Activated CD4-positive, alpha-beta T cell treated with anti-CD3 and anti-CD28 coated beads, Interleukin-2, Interleukin-6, amounts not matched to agents 100 ng/mL and 50 ng/mL, durations not matched to agents 16 hours and 8 hours (primary cell): Measurements from ENCODE around the gene STPG4.
A peak's percentile ranks its signal among the peaks of the same experiment; 100 is the strongest.

Source experiments
- DNase-seq: peaks from one replicate; pipeline ENCODE4 v3.0.0-alpha.2; 2020

STPG4 gene

DNA sequence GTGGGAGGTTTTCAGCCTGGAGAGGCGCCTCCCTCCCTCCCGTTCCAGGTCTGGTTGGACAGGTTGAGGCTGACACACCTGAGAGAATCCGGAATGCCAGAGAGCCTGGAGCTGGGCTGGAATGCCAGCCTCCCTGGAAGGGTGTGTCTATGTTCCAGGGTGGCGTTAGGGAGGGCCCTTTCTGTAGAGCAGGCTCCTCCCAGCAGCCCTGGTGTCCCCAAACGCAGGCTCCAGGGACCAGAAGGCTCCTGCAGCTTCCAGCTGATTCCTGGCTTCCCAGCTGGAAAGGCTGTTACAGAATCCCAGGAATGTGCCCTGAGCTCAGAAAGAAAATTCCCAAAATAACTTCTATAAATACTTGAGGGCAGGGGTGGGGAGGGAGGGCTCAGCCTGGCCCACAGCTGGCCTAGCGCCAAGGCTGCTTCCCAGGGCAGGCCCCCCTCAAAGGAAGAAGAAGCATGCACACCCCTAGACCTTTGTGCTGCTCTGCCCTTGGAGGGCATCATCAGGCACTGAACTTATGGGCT lies 85.4 kb downstream of the STPG4 start:
- no peak for DNase-seq

DNA sequence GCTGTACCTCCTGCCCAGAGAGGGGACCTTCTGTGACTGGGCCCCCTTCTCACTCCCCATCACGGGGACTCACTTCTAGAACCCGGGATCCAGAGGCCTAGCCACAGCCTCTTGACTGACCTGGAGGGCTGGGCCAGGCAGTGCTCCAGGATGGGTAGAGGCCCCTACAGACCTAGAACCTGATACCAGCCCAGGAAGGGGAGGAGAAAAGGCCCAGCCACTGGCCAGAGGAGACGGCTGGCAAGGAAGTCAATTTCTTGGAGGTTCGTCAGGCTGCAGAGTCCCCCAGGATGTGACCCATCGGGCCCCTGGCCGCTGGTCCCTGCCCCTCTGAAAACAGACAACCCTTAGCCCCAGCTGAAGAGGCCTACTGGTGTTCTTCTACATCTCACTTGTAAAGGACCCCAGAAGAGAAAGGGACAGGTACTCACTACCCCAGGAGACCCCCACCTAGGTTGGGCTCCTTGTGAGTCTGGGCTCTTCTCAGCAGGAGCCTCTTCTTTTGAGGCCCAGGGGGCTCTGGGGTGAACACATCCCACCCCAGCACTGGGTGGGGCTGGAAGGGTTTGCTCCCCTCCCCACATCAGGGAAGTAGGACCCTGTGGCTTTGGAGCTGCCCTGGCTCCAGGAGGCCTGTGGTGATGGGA lies 86.0 kb downstream of the STPG4 start:
- DNase-seq, result no peak

DNA sequence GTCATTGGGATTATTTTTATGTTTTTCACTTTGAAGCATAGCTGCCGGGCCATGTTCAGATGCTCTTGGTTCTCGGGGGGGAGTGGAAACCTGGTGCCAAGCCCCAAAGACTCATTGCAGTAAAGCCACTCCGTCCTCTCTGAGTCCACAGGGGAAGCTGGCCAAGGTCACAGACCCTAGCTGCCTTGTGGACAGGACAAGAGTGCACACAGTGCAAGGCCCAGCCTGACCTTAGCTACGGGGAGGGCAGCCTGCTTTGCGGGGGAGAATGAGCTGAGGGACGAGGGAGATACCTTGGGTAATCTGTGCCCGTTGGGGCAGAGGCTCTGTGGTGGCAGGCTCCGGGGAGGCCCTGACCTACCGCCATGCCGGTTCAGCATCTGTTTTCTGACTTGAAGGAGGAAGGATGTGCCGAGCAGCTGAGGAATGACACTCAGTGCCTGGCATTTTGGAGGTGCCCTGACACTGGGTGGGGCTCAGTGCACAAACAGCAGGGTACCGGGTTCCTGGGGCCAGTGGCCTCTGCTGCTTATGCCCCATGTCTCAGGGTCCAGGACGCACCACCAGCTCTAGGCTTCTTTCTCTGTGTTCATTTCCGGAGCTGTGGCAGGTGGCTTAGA lies 87.2 kb downstream of the STPG4 start:
- no peak for DNase-seq

DNA sequence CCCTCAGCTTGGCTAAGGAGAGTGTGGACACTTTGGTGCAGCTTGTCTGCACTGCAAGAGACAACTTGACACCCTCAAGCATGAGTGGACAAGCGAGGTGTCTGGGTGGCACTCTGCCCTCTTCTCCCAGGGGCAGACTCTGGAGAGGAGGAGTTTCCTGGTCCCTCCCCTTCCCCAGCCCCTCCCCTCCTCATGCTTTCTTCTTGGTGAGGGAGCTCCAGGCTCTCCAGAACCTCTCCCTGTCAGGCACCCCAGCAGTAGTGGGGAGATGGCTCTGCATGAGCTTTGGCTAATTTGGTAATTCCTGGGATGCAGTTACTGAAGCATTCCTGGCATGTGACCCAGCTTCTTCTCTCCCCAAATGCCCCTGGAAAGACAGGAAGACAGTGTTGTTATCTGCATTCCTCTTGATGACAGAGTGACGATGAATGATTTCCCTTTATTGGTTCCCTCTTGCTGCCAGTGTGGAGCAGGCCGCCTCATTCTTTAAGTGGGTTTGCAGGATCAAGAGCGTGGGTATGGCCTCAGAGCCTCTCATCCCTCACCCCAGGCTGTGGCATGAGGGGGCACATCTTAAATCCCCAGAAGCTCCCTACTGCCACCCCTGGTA lies 89.2 kb downstream of the STPG4 start:
- DNase-seq, result no peak

DNA sequence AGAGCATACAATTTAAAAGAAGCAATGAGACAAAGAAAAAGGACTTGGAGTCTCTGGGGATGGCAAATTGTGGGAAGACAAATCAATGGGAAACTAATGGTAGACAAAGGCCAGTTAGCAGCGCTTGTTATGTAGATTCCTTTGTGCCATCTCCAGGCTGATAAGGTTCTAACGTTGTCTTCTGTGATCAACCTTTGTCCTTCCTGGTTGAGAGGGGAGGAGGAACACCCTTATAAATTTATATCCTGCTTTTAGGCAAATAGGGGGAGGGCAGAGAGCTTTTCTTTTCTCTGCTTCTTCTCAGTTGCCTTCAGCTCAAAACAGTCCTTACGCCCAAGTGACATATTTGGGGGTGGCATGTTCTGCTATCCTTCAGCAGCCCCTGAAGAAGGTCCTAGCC lies 89.8 kb downstream of the STPG4 start:
- no peak for DNase-seq

DNA sequence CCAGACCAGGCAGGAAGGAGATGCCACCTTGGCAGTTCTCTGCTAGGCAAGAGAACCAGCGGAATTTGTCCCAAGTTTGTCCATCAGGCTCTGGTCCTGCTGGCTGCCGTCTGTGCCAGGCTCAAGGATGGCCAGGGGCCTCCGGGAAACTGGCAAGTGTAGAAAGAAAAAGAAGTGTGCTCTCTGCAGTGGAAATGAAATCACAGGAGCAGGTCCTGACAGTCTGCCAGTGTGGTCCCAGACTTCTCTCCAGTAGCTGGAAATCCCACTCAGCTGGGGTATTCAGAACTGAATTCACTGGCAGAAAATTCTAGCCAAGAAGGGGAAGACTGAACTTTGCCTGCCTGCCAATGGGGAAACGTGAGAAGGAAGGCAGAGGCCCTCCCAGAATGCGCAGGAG lies 91.0 kb downstream of the STPG4 start:
- no peak for DNase-seq

DNA sequence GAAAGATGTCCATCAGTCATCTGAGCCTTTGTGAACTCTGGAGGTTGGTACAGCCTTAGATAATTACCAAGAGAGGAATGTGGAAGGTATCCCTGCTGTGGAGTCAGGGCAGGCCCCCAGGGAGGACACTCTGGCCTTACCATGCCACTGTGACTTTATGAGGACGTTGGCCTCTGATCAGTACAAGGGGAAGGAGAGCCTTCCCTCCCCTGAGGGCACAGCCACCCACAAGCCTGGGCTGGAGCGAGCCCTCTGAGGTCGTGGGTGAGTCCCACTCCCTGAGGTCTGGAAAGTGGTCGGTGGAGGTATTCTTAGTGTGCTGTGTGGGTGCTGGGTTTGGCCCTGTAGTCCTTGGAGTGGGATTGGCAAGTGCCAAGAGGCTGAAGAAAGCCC lies 91.6 kb downstream of the STPG4 start:
- DNase-seq, result no peak

DNA sequence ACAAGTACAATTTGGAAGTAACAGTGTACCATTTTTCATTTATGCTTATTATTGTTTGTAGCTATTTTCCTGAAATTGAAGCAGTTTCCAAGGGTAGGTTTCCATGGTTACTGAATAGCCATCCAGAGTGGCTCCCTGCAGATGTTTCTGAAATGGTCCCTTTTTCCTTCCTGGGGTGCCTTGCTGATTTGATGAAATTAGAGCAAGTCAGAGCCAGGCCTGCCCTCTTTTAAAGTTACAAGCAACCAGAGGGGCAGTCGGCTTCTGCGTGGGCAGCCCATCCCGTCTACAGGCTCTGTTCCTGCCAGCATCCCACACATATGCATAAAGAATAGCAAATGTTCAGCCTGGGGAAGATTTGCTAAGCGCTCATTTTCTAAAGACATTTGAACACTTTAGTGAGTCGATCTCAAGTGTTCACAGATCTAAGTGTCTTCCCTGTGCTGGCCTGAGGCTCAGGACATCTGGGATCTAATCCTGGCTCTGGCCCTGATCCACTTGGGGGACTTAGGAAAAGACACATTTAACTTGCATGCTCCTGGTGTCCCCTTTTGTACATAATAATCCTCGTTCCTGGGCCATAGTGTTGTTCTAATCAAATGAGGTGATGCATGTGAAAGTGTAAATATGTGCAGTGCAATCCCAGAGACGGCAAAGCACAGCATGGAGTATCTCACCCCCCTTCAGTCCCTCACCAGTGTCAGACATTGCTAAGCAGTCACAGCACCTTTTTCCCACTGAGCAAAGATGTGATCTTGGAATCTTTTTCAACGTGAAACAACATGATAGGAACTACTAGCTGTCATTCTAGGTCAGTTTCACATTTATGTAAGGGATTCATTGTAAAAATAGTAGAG lies 92.2 kb downstream of the STPG4 start:
- no peak for DNase-seq

DNA sequence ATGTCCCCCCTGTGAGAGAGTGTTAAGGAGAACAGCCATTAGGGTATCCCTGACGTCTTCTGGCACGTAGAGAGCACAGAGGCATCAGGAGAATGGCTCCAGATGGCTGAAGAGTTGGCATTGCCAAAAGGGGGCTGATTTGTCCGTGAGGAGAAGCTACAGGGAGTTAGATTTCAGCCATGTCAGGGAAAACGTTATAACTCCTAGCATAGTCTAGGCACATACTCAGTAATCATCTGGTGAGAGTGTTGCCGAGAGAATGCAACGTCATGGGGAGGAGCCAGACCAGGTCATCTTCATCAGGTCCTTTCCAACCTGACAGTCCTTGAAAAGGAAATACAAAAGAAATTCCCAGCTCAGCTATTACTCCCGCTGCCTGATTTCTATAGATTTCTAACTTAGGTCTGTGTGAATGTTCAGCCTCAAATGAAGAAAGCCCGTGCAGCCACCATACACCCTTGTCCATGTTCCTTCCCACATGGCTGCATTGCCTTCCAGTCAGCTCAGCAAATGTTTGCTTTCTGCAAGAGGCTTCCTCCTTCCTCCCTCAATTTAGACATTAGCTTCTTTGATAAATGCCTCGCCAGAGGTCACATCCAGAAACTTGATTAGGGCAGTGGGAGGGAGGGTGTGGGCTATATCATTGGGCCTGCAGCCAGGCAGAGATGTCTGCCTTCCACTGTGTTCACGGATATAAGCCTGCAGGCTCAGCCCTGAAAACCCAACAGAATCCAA lies 93.0 kb downstream of the STPG4 start:
- DNase-seq, result no peak

DNA sequence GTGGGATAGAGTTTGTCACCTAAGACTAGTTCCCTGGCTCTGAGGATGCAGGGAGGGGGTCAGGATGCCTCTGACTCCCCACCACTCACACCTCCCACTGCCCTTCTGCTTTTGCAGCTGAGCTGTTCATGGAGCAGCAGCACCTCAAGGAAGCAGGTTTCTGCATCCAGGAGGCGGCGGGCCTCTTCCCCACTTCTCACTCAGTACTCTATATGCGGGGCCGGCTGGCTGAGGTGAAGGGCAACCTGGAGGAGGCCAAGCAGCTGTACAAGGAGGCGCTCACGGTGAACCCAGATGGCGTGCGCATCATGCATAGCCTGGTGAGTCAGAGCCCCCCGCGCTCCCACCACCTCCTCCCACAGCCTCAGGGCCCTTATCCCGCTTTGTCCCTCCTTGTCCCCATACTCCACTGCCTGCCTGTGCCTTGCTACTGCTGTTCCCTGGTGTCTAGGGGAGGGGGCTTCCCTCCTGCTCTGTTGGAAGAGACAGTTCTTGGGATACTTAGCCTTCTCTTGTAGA lies 94.4 kb downstream of the STPG4 start:
- no peak for DNase-seq

DNA sequence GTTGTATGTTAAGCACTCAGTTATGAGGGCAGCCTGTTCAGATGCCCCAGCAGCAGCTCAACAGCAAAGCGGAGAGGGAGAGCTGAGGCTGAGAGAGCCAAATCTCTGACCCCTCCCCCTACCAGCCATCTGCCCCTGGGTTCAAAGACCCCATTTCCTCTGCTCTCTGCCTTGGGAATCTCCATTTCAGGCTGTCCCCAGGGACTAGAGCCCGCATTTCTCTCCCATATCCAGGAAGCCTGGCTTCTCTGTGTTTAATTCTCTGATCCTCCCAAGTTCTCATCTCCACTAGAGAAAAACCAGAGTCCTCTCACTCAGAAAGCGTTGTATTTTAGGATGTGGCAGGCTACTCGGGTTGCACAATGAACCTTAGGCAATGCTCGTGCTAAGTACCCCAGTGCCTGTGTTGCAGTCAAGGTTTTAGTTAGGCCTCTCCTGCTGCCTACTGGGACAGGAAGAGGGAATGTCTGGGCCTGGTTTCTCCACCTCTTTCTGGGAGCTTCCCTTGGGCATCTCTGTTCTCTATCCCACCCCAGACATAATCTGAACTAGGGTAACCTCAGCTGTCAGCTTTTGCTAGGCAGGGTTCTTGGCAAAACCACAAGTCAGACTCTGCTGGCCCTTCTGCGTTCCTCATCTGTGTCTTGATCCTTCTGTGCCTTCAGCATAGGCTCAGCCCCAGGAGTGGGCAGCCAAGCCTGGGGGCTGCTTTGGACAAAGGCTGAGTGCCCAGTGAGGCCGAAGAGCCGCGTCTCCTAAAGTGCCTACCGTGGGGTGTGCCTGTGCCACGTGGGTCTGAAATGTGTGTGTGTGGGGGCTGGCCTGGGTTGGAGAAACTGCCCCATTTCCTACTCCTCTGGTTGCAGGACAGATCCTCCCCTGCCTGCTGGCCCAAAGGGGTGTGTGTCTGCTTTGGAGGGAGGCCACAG lies 96.8 kb downstream of the STPG4 start:
- no peak for DNase-seq

DNA sequence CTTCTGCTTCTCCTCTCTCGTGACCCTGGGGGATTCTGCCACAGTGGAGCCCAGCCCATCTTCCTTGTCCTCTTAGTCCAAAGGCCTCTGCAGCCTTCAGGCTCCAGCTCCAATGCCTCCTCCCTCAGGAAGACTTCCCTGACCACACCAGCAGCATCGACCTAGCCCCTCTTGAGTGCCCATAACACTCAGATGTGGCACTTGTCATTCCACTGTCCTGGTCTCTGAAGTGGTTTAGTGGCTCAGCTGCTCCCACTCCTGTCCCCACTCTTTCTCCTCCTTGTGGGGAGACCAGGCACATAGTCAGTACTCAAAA lies 97.5 kb downstream of the STPG4 start:
- DNase-seq, result no peak

DNA sequence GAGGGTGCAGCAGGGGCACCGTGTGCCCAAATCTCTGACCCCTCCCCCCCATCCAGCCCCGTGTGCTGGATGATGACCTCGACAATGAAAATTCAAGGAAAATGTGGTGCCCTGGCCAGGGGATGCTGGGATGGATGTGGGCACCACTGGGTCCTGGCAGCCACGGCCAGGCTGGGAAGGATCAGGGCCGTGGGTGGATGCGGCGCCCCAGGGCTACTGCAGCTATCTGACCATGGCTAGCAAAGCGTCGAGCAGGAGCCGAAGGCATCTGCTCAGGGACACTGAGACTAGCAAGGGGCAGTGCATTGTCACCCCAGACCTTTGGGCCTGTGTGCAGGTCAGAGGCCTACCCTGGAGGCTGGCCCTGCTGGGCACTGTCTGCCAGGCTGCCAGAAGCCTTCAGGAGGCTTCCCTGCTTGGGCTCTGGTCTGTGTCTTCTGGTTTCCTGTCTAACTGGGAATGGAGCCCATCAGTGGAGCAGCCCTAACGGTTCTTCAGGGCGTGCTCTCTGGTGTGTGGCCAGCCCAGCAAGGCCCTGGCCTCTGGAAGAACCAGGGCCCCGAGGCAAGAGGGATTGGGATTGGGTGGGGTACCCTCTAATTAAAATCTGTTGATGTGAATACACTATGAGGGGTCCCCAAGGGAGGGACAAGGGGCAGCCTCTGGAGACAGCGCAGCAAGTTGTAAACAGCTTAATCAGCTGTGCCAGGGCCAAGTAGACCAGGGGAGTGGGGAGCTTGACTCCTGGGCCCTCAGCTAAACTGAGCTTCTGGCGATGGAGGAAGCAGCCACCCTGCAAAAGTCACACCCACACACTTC lies 98.0 kb downstream of the STPG4 start:
- no peak for DNase-seq

DNA sequence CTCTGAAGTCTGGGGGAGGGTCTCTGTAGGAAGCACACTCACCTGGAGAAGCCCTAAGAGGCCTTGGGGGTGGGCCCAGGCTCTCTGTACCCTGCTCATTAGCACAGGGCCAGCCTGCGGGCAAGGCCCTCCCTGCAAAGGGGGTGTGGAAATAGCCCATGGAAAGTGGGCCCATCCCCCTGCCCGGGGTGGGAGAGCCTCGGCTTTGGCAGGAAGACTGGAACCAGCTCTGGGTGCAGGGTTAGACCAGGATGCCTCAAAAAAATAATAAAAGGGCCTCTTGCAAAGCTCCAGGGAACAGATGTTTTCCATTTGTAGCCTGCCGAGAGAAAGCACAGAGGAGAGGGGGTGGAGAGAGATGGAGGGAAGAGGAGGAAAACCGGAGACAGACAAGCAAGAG lies 98.7 kb downstream of the STPG4 start:
- no peak for DNase-seq

DNA sequence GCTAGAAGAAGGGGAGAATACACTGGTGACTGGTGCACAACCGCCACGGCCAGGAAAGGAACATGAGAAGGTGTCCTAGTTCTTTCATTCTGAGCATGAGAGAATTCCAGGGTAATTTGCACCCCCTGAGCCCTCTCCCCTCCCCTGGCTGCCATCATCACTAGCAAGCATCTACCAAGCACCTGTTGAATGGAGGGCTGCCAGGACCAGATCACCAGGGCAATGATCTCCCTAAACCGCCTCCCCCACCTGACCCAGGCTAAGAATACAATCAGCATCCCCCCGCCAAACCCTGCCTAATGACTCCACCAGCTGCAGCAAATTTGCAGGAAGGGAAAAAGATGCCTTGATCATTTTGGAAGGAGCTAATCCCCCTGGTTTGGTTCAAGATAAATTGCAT lies 100.2 kb downstream of the STPG4 start:
- no peak for DNase-seq

DNA sequence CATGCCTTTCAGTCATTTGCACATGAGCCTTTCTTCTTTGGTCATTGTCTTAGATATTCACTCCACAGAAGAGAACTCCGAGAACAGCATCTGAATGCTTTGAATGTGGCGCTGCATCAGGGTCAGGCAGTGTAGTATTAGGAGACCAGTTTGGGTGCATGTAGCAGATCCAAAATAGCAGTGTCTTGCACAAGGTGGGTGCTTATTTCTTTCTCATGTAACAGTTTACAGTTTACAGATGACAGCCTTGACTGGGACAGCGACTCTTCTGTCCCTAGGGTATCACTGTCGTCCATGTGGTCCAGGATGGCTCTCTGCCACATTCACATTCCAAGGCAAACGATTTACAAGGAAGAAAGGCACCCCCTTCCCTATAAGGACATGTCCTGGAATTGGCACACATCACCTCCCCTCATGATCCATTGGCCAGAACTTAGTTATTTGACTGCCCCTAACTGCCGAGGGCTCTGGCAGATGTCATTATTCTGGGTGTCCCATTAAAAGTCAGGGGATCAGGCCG lies 101.0 kb downstream of the STPG4 start:
- no peak for DNase-seq

DNA sequence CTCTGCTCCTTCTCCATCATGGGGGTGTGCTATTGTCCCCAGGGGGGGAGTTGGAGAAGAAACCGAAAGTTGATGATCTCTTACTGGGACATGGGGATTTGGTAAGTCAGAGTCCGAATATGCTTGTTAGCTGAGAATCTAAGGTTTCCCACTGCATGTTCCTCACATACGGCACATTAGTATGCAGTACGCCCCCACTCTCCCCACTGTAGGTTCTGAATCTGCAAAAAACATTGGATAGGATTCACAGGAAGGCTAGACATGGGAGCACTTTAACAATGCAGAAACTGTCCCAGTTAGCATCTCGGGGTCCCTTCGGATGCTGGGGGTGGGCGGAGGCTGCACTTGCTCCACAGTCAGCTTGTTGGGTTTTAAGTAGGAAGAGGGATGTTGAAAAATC lies 102.3 kb downstream of the STPG4 start:
- no peak for DNase-seq

DNA sequence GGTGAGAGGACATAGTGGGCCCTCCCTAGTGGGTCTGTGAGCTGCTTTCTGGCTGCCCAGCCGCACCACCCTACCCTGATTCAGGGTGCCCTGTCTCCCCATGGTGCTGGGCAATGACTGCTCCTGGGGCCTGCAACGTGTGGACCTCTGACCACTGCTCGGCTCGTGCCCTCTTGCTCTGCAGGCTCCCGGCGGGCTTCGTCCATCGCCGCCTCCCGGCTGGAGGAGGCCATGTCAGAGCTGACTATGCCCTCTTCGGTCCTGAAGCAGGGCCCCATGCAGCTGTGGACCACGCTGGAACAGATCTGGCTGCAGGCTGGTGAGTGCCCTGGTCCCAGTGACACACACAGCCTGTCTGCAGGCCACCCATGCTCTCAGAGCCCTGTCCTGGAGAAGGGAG lies 103.5 kb downstream of the STPG4 start:
- DNase-seq, result no peak

DNA sequence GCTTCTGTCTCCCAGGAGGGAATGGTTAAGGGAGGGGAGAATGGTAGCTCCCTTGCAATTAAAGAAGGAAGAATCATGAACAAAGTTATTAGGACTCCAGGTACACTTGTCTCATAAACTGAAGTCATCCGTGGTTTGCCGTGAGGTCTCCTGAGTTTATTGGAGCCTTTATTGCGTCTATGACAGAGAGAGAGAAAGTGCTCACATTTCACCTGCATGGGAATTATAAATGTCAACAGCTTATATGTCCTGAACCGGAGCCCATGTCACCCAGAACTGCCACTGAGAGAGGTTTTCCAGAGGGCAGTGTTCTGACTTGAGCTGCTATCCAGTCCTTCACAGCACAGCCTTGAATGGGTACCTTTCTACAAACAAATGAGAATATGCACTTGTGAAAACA lies 104.3 kb downstream of the STPG4 start:
- DNase-seq, result no peak

DNA sequence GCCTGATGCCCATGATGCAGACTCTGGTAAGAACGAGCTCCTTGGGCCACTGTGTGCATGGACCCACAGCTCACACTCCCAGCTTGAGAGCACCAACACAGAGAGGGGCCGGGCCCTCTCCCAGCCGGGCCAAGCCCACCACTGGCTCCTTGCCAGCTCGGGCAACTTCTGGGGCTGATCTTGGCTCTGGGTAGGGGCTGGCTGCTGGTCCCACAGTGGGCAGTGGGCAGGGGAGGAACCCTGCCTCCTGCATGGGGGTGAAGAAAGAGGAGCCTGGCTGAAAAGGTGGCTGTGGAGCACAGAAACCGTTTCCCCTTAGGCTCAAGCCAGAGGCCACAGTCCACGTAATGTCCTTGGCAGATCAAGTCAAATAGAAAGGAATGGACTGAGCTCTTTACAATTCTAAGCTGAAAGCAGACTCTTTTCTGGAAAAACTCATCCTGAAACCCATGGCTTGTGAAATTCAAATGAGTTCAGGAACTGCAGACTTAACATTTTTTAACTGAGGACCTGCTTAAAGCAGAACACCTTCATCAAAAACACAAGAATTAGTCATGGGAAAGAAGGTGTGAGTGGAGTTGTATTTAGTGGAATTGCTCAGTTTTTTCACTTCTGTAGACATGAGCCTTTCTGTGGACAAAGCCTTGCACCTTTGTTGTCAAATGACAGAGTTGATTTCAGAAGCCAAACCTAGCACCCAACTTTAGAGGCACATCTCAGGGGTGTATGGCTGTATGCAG lies 104.9 kb downstream of the STPG4 start:
- DNase-seq, result peak; percentile 11
